NCI-H1417 treated with DMSO at 0.1 percent for 48 hours (cell line): ENCODE measurements around the gene SLCO2A1.

Experiments
- DNase-seq: peaks from one replicate; lab custom pipeline; 2025; lab: John Stamatoyannopoulos, UW

The SLCO2A1 gene

GRCh38 chr3:133949438-133949837 lies 80.3 kb downstream of the SLCO2A1 start:
- no peak for DNase-seq

GRCh38 chr3:133948996-133949395 lies 80.7 kb downstream of the SLCO2A1 start:
- DNase-seq = no peak

- no peak for DNase-seq
Measured at GRCh38 chr3:133948131-133948810, 81.5 kb downstream of the SLCO2A1 start.

- no peak for DNase-seq
Measured at GRCh38 chr3:133945381-133946095, 84.2 kb downstream of the SLCO2A1 start.

GRCh38 chr3:133944641-133945380 lies 84.9 kb downstream of the SLCO2A1 start:
- no peak for DNase-seq

GRCh38 chr3:133944181-133944580 lies 85.5 kb downstream of the SLCO2A1 start:
- no peak for DNase-seq

GRCh38 chr3:133943639-133944141 lies 86.0 kb downstream of the SLCO2A1 start:
- no peak for DNase-seq

- no peak for DNase-seq
Measured at GRCh38 chr3:133943031-133943535, 86.6 kb downstream of the SLCO2A1 start.

GRCh38 chr3:133941415-133941821 lies 88.3 kb downstream of the SLCO2A1 start:
- no peak for DNase-seq

- no peak for DNase-seq
Measured at GRCh38 chr3:133940536-133940935, 89.2 kb downstream of the SLCO2A1 start.

GRCh38 chr3:133939463-133939835 lies 90.3 kb downstream of the SLCO2A1 start:
- no peak for DNase-seq

GRCh38 chr3:133938770-133939462 lies 90.8 kb downstream of the SLCO2A1 start:
- no peak for DNase-seq

GRCh38 chr3:133937756-133938601 lies 91.7 kb downstream of the SLCO2A1 start:
- no peak for DNase-seq

GRCh38 chr3:133937061-133937686 lies 92.6 kb downstream of the SLCO2A1 start:
- DNase-seq = no peak

GRCh38 chr3:133935843-133936769 lies 93.6 kb downstream of the SLCO2A1 start:
- no peak for DNase-seq

GRCh38 chr3:133934996-133935842 lies 94.5 kb downstream of the SLCO2A1 start:
- DNase-seq = no peak

GRCh38 chr3:133934073-133934970 lies 95.4 kb downstream of the SLCO2A1 start:
- no peak for DNase-seq
